Measurements from ENCODE around the gene RSF1. TPM values are rescaled to one million over a fixed set of nuclear protein-coding genes. Genes with fewer than 3 reads are reported as not detected.
"Not testable (repeated sequence)": the region's sequence is repeated elsewhere in the genome, so short reads cannot be mapped to it uniquely, and the experiment has no call there.

The RSF1 gene
- total RNA-seq, 1 experiment from 2014 or later, result 79.8 TPM

DNA sequence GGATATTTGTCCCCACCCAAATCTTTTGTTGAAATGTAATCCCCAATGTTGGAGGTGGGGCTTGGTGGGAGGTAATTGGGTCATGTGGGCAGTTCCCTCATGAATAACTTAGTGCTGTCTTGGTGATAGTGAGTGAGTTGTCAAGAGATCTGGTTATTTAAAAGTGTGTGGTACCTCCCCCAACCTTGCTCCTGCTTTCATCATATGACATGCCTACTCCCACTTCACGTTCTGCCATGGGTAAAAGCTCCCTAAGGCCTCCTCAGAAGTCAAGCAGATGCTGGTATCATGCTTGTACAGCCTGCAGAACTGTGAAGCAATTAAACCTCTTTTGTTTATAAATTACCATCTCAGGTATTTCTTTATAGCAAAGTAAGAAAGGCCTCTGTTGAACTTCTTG is 31.0 kb upstream of the RSF1 start (continued):
- no peak for TF ChIP-seq JUN (CRISPR knock-in tag; IDR thresholded peaks at IDR 0.05)
- TF ChIP-seq, protein P1, sequence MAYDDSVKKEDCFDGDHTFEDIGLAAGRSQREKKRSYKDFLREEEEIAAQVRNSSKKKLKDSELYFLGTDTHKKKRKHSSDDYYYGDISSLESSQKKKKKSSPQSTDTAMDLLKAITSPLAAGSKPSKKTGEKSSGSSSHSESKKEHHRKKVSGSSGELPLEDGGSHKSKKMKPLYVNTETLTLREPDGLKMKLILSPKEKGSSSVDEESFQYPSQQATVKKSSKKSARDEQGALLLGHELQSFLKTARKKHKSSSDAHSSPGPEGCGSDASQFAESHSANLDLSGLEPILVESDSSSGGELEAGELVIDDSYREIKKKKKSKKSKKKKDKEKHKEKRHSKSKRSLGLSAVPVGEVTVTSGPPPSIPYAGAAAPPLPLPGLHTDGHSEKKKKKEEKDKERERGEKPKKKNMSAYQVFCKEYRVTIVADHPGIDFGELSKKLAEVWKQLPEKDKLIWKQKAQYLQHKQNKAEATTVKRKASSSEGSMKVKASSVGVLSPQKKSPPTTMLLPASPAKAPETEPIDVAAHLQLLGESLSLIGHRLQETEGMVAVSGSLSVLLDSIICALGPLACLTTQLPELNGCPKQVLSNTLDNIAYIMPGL (CRISPR knock-in tag; IDR thresholded peaks at IDR 0.05), result no peak
- no peak for TF ChIP-seq NFYB (CRISPR knock-in tag; conservative IDR thresholded peaks at IDR 0.05; ENCODE audit: low read depth)
- TF ChIP-seq, protein P2, sequence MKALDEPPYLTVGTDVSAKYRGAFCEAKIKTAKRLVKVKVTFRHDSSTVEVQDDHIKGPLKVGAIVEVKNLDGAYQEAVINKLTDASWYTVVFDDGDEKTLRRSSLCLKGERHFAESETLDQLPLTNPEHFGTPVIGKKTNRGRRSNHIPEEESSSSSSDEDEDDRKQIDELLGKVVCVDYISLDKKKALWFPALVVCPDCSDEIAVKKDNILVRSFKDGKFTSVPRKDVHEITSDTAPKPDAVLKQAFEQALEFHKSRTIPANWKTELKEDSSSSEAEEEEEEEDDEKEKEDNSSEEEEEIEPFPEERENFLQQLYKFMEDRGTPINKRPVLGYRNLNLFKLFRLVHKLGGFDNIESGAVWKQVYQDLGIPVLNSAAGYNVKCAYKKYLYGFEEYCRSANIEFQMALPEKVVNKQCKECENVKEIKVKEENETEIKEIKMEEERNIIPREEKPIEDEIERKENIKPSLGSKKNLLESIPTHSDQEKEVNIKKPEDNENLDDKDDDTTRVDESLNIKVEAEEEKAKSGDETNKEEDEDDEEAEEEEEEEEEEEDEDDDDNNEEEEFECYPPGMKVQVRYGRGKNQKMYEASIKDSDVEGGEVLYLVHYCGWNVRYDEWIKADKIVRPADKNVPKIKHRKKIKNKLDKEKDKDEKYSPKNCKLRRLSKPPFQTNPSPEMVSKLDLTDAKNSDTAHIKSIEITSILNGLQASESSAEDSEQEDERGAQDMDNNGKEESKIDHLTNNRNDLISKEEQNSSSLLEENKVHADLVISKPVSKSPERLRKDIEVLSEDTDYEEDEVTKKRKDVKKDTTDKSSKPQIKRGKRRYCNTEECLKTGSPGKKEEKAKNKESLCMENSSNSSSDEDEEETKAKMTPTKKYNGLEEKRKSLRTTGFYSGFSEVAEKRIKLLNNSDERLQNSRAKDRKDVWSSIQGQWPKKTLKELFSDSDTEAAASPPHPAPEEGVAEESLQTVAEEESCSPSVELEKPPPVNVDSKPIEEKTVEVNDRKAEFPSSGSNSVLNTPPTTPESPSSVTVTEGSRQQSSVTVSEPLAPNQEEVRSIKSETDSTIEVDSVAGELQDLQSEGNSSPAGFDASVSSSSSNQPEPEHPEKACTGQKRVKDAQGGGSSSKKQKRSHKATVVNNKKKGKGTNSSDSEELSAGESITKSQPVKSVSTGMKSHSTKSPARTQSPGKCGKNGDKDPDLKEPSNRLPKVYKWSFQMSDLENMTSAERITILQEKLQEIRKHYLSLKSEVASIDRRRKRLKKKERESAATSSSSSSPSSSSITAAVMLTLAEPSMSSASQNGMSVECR (CRISPR knock-in tag; IDR thresholded peaks at IDR 0.05; ENCODE audit: borderline replicate concordance), result no peak
- no peak for TF ChIP-seq TEAD1 (CRISPR knock-in tag; IDR thresholded peaks at IDR 0.05)
- TF ChIP-seq, protein P3, sequence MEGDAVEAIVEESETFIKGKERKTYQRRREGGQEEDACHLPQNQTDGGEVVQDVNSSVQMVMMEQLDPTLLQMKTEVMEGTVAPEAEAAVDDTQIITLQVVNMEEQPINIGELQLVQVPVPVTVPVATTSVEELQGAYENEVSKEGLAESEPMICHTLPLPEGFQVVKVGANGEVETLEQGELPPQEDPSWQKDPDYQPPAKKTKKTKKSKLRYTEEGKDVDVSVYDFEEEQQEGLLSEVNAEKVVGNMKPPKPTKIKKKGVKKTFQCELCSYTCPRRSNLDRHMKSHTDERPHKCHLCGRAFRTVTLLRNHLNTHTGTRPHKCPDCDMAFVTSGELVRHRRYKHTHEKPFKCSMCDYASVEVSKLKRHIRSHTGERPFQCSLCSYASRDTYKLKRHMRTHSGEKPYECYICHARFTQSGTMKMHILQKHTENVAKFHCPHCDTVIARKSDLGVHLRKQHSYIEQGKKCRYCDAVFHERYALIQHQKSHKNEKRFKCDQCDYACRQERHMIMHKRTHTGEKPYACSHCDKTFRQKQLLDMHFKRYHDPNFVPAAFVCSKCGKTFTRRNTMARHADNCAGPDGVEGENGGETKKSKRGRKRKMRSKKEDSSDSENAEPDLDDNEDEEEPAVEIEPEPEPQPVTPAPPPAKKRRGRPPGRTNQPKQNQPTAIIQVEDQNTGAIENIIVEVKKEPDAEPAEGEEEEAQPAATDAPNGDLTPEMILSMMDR (IDR thresholded peaks at IDR 0.05), result no peak

DNA sequence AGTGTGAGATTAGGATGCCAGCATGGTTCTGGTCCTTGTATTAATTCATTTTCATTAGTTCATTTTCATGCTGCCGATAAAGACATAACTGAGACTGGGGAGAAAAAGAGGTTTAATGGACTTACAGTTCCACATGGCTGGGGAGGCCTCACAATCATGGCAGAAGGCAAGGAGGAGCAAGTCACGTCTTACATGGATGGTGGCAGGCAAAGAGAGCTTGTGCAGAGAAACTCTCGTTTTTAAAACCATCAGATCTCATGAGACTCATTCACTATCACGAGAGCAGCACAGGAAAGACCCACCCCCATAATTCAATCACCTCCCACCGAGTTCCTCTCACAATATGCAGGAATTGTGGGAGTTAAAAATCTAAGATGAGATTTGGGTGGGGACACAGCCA is 23.2 kb upstream of the RSF1 start:
- peaks cover 33% of the 10 kb centered on the region for H3K9me3 Mint-ChIP-seq
- H3K4me3 Mint-ChIP-seq; CTCF ChIA-PET; POLR2A ChIA-PET; H3K4me1 Mint-ChIP-seq; ATAC-seq; H3K27ac Mint-ChIP-seq; DNase-seq (ENCODE audit: low spot score); H3K27me3 Mint-ChIP-seq (ENCODE audit: low read depth): not testable (repeated sequence)
- peaks cover 44% of the 10 kb centered on the region for H3K36me3 Mint-ChIP-seq

DNA sequence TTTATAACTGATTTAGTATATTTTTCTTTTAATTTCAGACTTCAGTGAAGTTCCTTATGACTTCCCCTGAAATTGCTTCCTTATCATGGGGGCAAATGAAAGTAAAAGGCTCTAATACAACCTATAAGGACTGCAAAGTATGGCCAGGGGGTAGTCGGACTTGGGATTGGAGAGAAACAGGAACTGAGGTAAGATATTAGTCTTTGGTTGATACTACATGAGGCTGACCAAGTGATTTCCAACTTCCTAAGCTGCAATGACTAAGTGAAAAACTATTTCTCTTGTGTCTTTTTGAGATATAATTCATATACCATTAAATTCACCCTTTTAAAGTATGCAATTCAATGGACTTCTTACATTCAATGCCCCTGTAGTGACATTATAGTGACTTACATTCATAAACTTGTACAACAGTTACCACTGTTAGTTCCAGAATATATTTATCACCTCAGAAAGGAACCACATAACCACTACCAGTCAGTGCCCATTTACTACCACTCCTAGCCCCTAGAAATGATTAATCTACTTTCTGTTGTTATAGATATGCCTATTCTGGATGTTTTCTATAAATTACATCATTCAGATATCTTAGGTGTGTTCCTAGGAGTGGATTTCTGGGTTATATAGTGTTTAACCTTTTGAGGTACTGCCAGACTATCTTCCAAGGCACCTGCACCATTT is 22.1 kb upstream of the RSF1 start:
- Mint-ChIP-seq H3K27ac (no peak overlapping the region), H3K36me3 (peaks cover 44% of the 10 kb centered on the region), H3K27me3 (ENCODE audit: low read depth) (no peaks in the 10 kb centered on the region), H3K9me3 (peaks cover 33% of the 10 kb centered on the region), H3K4me3 (no peak overlapping the region), H3K4me1 (no peaks in the 10 kb centered on the region)
- no peak for ATAC-seq
- CTCF ChIA-PET, result no interaction called here
- DNase-seq (ENCODE audit: low spot score), result no peak
- POLR2A ChIA-PET, result no interaction called here
- TF ChIP-seq, protein P4, sequence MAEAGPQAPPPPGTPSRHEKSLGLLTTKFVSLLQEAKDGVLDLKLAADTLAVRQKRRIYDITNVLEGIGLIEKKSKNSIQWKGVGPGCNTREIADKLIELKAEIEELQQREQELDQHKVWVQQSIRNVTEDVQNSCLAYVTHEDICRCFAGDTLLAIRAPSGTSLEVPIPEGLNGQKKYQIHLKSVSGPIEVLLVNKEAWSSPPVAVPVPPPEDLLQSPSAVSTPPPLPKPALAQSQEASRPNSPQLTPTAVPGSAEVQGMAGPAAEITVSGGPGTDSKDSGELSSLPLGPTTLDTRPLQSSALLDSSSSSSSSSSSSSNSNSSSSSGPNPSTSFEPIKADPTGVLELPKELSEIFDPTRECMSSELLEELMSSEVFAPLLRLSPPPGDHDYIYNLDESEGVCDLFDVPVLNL (CRISPR knock-in tag; IDR thresholded peaks at IDR 0.05; ENCODE audit: borderline replicate concordance, low read depth), result no peak
- TF ChIP-seq, protein P5, sequence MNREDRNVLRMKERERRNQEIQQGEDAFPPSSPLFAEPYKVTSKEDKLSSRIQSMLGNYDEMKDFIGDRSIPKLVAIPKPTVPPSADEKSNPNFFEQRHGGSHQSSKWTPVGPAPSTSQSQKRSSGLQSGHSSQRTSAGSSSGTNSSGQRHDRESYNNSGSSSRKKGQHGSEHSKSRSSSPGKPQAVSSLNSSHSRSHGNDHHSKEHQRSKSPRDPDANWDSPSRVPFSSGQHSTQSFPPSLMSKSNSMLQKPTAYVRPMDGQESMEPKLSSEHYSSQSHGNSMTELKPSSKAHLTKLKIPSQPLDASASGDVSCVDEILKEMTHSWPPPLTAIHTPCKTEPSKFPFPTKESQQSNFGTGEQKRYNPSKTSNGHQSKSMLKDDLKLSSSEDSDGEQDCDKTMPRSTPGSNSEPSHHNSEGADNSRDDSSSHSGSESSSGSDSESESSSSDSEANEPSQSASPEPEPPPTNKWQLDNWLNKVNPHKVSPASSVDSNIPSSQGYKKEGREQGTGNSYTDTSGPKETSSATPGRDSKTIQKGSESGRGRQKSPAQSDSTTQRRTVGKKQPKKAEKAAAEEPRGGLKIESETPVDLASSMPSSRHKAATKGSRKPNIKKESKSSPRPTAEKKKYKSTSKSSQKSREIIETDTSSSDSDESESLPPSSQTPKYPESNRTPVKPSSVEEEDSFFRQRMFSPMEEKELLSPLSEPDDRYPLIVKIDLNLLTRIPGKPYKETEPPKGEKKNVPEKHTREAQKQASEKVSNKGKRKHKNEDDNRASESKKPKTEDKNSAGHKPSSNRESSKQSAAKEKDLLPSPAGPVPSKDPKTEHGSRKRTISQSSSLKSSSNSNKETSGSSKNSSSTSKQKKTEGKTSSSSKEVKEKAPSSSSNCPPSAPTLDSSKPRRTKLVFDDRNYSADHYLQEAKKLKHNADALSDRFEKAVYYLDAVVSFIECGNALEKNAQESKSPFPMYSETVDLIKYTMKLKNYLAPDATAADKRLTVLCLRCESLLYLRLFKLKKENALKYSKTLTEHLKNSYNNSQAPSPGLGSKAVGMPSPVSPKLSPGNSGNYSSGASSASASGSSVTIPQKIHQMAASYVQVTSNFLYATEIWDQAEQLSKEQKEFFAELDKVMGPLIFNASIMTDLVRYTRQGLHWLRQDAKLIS (CRISPR knock-in tag; IDR thresholded peaks at IDR 0.05; ENCODE audit: borderline replicate concordance), result no peak
- TF ChIP-seq NR2C2 (CRISPR knock-in tag; IDR thresholded peaks at IDR 0.05) (no peak), MXD4 (CRISPR knock-in tag; IDR thresholded peaks at IDR 0.05; ENCODE audit: borderline replicate concordance) (no peak), ESRRA (CRISPR knock-in tag; IDR thresholded peaks at IDR 0.05; ENCODE audit: borderline replicate concordance) (no peak), IRF2 (CRISPR knock-in tag; IDR thresholded peaks at IDR 0.05; ENCODE audit: borderline replicate concordance, low read depth) (no peak)
- TF ChIP-seq, protein P3 (IDR thresholded peaks at IDR 0.05), result no peak
- TF ChIP-seq, protein P6, sequence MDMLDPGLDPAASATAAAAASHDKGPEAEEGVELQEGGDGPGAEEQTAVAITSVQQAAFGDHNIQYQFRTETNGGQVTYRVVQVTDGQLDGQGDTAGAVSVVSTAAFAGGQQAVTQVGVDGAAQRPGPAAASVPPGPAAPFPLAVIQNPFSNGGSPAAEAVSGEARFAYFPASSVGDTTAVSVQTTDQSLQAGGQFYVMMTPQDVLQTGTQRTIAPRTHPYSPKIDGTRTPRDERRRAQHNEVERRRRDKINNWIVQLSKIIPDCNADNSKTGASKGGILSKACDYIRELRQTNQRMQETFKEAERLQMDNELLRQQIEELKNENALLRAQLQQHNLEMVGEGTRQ (CRISPR knock-in tag; IDR thresholded peaks at IDR 0.05), result no peak

All from WTC11 (cell line).